Lower lobe of right lung (tissue), 2 donors: ENCODE data around the gene CMKLR1. TPM values are rescaled to one million over a fixed set of nuclear protein-coding genes. Genes with fewer than 3 reads are reported as not detected.

Source experiments
- ATAC-seq, 2 donors: fragments of 200-7000 bp; cut with Tn5 transposase; one replicate each; pipeline ENCODE4 v1.9.1; 2020 to 2022; ENCODE audit warnings: mild to moderate bottlenecking in 2 of 2, moderate library complexity in 2 of 2
- DNase-seq: peaks from one replicate; pipeline ENCODE4 v3.0.0-alpha.2; 2020
- H3K27ac ChIP-seq: fragments of 200-600 bp; one replicate; pipeline ENCODE4 v1.8.0; 2022
- H3K27me3 ChIP-seq: fragments of 200-600 bp; one replicate; pipeline ENCODE4 v1.8.0; 2022; ENCODE audit warnings: low read depth
- H3K36me3 ChIP-seq: fragments of 200-600 bp; one replicate; pipeline ENCODE4 v1.8.0; 2022; ENCODE audit warnings: mild to moderate bottlenecking
- H3K4me1 ChIP-seq: fragments of 200-600 bp; one replicate; pipeline ENCODE4 v1.8.0; 2022
- H3K4me3 ChIP-seq: fragments of 200-600 bp; one replicate; pipeline ENCODE4 v1.8.0; 2022; ENCODE audit warnings: mild to moderate bottlenecking
- H3K9me3 ChIP-seq: fragments of 200-600 bp; one replicate; pipeline ENCODE4 v1.8.0; 2022
- CTCF ChIP-seq: fragments of 200-600 bp; IDR thresholded peaks from one replicate; pipeline ENCODE4 v1.8.0; 2022; ENCODE audit warnings: antibody characterized with exemption, mild to moderate bottlenecking
- intact Hi-C: fragments of 100-400 bp; cut with DNase I; formaldehyde crosslinking; loops from one replicate; pipeline ENCODE4 v1.11.0; 2022
- total RNA-seq: library from RNA; stranded (reverse); fragmentation: NEBNext Ultra II Directional; extraction: Animal tissue kit (Norgen Biotek cat#: 25700); gene quantifications from one replicate; pipeline ENCODE4 v1.2.1, GENCODE V29; 2021
- donor health status: DM: no; HTN: yes; CAD: no; lungs with severe emphysema.

The CMKLR1 gene
- total RNA-seq, 1 donor from 2014 or later: 25.6 TPM

DNA sequence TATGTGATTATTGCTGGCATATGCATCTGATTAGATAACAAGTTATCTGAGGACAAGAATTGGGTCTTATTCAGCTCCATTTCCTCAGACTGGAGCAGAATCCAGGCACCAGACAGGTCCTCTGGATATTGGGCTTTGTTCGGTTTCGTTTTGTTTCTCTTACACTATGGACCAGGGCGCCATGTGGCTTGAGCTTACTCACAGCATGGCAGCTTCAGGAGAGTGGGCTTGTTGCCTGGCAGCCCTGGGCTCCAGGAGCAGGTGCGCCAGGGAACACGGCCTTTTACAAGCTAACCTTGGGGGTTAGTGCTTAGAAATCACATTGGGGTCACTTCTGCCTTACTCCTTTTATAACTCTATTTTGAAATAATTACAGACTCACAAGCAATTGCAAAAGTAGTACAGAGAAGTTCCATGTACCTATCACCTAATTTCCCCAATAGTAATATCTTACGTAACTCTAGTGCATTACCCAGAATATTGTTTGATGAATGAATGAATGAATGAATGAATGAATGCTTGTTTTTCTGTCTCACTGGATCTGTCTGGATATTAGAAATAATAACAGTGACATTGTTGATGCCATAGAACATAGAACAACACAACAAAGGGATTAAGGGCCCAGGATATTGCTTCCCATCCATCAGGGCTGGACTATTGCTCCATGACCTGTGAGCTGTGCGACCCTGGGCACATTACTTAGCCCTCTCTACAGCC lies 39.0 kb downstream of the CMKLR1 start:
- Histone ChIP-seq H3K4me1 (peaks cover 95% of the 10 kb centered on the region), H3K27ac (no peak overlapping the region), H3K4me3 (no peak overlapping the region), H3K9me3 (no peaks in the 10 kb centered on the region), H3K27me3 (no peaks in the 10 kb centered on the region), H3K36me3 (no peaks in the 10 kb centered on the region)
- TF ChIP-seq CTCF: no peak
- intact Hi-C loops: no loop called here
- DNase-seq (no peak), ATAC-seq (no peak)

GRCh38 chr12:108299516-108299915 lies 39.6 kb downstream of the CMKLR1 start:
- no peak for ATAC-seq

DNA sequence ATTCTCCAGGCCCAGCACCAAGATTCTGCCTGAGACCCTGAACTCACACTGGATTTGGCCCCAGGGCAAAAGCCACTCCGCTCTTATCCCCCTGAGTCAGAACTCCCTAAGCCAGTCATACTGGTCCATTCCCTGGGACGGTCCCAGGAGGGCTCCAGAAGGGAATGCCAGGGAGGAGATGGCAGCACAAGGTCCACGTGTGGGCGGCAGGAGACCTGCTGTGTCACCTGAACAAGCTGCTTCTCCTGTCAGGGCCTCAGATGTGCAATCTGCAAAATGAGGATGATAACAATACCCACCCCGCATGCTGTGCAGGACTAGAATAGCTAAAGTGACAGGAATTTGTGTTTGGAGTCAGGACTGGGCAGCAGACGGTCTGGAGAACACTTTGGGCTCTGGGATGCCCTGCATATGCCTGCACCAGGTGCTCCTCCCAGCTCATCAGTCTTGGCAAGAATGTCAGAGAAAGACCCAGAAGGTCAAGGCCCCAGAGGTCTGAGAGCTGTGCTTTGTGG lies 40.3 kb downstream of the CMKLR1 start:
- Histone ChIP-seq H3K4me1 (peaks cover 85% of the 10 kb centered on the region), H3K27me3 (no peaks in the 10 kb centered on the region), H3K4me3 (no peak overlapping the region), H3K9me3 (no peaks in the 10 kb centered on the region), H3K36me3 (no peaks in the 10 kb centered on the region), H3K27ac (no peak overlapping the region)
- DNase-seq: no peak
- no peak for ATAC-seq
- no peak for TF ChIP-seq CTCF
- intact Hi-C loops: no loop called here

More at GRCh38 chr12:108299516-108299915, 39.6 kb downstream of the CMKLR1 start:
- DNase-seq: no peak
- Histone ChIP-seq H3K9me3 (no peaks in the 10 kb centered on the region), H3K4me3 (no peak overlapping the region), H3K4me1 (peaks cover 92% of the 10 kb centered on the region), H3K36me3 (no peaks in the 10 kb centered on the region), H3K27me3 (no peaks in the 10 kb centered on the region), H3K27ac (no peak overlapping the region)
- no peak for TF ChIP-seq CTCF
- intact Hi-C loops: no loop called here

DNA sequence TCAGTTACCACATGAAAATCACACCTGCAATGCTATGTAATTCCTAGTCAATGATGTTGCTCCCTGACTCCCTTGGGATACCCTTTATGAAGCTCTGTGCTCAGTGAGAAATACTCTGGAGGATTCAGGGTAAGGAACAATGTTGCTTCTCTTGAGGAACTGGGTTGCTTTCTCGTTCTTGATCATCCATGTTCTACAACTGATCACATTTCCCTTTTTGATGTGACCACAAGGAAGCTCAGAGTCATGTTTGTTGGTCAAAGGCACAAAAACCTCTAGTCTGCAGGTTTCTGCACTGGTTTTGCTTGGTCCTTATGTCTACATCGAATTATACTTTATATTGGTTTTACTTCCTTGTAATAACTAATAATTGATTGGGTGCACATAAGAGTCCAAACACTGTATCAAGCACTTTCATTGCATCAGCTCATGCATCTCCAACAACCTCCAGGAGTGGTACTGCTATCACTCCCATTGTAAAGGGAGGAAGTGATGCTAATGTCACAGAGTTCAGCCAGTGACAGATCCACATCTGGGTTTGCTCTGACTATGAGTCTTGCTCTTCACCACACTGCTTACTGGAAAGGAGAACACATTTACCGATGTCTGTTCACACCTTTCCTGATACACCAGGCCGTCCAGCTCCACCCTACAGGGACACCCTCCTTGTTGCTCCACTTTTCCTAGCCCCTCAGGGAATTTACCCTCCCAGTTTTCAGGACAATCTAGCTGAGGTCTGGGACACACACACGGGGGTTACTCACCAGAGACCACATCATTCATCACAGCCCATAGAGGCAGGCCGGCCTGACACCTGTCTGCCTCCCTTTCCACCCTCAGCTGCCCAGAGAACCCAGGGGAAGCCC lies 41.0 kb downstream of the CMKLR1 start:
- no peak for TF ChIP-seq CTCF
- Histone ChIP-seq H3K36me3 (no peaks in the 10 kb centered on the region), H3K27ac (no peak overlapping the region), H3K4me3 (no peak overlapping the region), H3K4me1 (peaks cover 79% of the 10 kb centered on the region), H3K9me3 (no peaks in the 10 kb centered on the region), H3K27me3 (no peaks in the 10 kb centered on the region)
- ATAC-seq: no peak
- intact Hi-C loops: no loop called here
- no peak for DNase-seq

- H3K36me3 ChIP-seq: no peaks in the 10 kb centered on the region
- TF ChIP-seq CTCF: no peak
- H3K4me3 ChIP-seq: no peak overlapping the region
- no peak for DNase-seq
- H3K27me3 ChIP-seq: no peaks in the 10 kb centered on the region
- no peak for ATAC-seq
- H3K9me3 ChIP-seq: no peaks in the 10 kb centered on the region
- intact Hi-C loops: no loop called here
- H3K4me1 ChIP-seq: peaks cover 72% of the 10 kb centered on the region
- H3K27ac ChIP-seq: no peak overlapping the region
Observed at GRCh38 chr12:108297424-108297823, 41.7 kb downstream of the CMKLR1 start.
